NT2/D1 (cell line): ENCODE data around the gene AZU1.

Experiments
- SUZ12 ChIP-seq: IDR thresholded peaks from 2 replicates; pipeline ENCODE4 v1.6.1; 2011; ENCODE audit not compliant: insufficient read length, insufficient read depth; ENCODE audit errors: extremely low read depth
- YY1 ChIP-seq: IDR thresholded peaks from 2 replicates; pipeline ENCODE4 v1.6.1; 2011; ENCODE audit not compliant: insufficient read length, insufficient read depth

- TF ChIP-seq YY1 (no peak), SUZ12 (no peak)
These were observed 25.7 kb upstream of the AZU1 start for GRCh38 chr19:801861-802497.
